ENCODE data around the gene NUMB. TPM values are rescaled to one million over a fixed set of nuclear protein-coding genes. Genes with fewer than 3 reads are reported as not detected.

NUMB gene
- total and polyA plus RNA-seq, 2 of the 13 experiments (the other 11 are each of a cell fraction or from before 2014, with no cell fraction given) = 20.3 to 71.1 TPM

DNA sequence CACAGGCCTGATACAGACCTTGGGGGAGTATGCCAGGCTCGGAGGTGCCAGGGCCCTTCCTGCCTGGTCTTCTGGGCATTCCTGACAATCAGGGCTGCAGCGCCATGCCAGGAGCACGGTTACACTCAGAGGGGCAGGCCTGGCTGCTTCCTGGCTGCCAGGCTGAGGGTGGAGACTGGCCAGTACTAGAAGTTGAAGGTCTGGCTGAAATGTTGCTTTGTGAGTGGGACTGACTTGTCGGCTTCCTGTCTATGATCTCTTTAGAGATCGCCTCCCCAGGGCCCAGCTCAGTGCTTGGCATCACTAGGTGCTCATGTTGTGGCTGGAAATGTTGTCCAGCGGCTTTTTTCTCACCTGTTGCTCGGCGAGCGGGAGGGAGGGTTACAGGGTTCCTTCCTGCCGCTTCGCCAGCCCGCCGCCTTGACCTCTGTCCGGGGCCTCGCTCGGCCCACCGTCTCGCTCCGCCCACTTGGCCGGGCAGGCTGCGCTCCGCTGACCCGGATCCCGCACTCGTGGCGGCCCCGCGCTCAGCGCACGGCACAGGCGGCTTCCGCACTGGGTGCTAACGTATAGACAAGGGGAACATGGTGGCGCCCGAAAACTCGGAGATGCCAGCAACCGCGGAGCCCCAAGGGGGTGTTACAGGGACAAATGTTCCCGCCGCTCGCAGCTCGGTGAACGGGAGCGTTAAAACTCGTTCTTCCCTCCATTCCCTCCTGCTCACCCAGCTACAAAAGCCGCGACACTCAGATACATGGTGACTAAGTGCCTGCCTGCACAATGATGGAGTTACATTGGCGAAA lies 188.4 kb downstream of the NUMB start (continued):
- TF ChIP-seq, protein P1, sequence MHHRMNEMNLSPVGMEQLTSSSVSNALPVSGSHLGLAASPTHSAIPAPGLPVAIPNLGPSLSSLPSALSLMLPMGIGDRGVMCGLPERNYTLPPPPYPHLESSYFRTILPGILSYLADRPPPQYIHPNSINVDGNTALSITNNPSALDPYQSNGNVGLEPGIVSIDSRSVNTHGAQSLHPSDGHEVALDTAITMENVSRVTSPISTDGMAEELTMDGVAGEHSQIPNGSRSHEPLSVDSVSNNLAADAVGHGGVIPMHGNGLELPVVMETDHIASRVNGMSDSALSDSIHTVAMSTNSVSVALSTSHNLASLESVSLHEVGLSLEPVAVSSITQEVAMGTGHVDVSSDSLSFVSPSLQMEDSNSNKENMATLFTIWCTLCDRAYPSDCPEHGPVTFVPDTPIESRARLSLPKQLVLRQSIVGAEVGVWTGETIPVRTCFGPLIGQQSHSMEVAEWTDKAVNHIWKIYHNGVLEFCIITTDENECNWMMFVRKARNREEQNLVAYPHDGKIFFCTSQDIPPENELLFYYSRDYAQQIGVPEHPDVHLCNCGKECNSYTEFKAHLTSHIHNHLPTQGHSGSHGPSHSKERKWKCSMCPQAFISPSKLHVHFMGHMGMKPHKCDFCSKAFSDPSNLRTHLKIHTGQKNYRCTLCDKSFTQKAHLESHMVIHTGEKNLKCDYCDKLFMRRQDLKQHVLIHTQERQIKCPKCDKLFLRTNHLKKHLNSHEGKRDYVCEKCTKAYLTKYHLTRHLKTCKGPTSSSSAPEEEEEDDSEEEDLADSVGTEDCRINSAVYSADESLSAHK (CRISPR knock-in tag; IDR thresholded peaks at IDR 0.05; ENCODE audit: borderline replicate concordance) = no peak
- no peak for TF ChIP-seq ZNF484 (CRISPR knock-in tag; IDR thresholded peaks at IDR 0.05; ENCODE audit: borderline replicate concordance, low read depth)
- TF ChIP-seq, protein P2, sequence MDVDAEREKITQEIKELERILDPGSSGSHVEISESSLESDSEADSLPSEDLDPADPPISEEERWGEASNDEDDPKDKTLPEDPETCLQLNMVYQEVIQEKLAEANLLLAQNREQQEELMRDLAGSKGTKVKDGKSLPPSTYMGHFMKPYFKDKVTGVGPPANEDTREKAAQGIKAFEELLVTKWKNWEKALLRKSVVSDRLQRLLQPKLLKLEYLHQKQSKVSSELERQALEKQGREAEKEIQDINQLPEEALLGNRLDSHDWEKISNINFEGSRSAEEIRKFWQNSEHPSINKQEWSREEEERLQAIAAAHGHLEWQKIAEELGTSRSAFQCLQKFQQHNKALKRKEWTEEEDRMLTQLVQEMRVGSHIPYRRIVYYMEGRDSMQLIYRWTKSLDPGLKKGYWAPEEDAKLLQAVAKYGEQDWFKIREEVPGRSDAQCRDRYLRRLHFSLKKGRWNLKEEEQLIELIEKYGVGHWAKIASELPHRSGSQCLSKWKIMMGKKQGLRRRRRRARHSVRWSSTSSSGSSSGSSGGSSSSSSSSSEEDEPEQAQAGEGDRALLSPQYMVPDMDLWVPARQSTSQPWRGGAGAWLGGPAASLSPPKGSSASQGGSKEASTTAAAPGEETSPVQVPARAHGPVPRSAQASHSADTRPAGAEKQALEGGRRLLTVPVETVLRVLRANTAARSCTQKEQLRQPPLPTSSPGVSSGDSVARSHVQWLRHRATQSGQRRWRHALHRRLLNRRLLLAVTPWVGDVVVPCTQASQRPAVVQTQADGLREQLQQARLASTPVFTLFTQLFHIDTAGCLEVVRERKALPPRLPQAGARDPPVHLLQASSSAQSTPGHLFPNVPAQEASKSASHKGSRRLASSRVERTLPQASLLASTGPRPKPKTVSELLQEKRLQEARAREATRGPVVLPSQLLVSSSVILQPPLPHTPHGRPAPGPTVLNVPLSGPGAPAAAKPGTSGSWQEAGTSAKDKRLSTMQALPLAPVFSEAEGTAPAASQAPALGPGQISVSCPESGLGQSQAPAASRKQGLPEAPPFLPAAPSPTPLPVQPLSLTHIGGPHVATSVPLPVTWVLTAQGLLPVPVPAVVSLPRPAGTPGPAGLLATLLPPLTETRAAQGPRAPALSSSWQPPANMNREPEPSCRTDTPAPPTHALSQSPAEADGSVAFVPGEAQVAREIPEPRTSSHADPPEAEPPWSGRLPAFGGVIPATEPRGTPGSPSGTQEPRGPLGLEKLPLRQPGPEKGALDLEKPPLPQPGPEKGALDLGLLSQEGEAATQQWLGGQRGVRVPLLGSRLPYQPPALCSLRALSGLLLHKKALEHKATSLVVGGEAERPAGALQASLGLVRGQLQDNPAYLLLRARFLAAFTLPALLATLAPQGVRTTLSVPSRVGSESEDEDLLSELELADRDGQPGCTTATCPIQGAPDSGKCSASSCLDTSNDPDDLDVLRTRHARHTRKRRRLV (CRISPR knock-in tag; IDR thresholded peaks at IDR 0.05) = no peak
- TF ChIP-seq TCF7L2 (IDR thresholded peaks at IDR 0.05; ENCODE audit: low read depth, low read length) = no peak
- TF ChIP-seq BHLHE40 (IDR thresholded peaks at IDR 0.05; ENCODE audit: low read length) = no peak
- TF ChIP-seq, protein P3, sequence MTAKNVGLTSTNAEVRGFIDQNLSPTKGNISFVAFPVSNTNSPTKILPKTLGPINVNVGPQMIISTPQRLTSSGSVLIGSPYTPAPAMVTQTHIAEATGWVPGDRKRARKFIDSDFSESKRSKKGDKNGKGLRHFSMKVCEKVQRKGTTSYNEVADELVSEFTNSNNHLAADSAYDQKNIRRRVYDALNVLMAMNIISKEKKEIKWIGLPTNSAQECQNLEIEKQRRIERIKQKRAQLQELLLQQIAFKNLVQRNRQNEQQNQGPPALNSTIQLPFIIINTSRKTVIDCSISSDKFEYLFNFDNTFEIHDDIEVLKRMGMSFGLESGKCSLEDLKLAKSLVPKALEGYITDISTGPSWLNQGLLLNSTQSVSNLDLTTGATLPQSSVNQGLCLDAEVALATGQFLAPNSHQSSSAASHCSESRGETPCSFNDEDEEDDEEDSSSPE (CRISPR knock-in tag; IDR thresholded peaks at IDR 0.05) = peak; percentile 21; the same call in 1 of the 2 replicates
- TF ChIP-seq, protein P4, sequence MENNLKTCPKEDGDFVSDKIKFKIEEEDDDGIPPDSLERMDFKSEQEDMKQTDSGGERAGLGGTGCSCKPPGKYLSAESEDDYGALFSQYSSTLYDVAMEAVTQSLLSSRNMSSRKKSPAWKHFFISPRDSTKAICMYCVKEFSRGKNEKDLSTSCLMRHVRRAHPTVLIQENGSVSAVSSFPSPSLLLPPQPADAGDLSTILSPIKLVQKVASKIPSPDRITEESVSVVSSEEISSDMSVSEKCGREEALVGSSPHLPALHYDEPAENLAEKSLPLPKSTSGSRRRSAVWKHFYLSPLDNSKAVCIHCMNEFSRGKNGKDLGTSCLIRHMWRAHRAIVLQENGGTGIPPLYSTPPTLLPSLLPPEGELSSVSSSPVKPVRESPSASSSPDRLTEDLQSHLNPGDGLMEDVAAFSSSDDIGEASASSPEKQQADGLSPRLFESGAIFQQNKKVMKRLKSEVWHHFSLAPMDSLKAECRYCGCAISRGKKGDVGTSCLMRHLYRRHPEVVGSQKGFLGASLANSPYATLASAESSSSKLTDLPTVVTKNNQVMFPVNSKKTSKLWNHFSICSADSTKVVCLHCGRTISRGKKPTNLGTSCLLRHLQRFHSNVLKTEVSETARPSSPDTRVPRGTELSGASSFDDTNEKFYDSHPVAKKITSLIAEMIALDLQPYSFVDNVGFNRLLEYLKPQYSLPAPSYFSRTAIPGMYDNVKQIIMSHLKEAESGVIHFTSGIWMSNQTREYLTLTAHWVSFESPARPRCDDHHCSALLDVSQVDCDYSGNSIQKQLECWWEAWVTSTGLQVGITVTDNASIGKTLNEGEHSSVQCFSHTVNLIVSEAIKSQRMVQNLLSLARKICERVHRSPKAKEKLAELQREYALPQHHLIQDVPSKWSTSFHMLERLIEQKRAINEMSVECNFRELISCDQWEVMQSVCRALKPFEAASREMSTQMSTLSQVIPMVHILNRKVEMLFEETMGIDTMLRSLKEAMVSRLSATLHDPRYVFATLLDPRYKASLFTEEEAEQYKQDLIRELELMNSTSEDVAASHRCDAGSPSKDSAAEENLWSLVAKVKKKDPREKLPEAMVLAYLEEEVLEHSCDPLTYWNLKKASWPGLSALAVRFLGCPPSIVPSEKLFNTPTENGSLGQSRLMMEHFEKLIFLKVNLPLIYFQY (CRISPR knock-in tag; IDR thresholded peaks at IDR 0.05; ENCODE audit: borderline replicate concordance) = no peak
- no peak for TF ChIP-seq ZNF343 (CRISPR knock-in tag; IDR thresholded peaks at IDR 0.05)
- no peak for TF ChIP-seq TBX3 (IDR thresholded peaks at IDR 0.05; ENCODE audit: borderline replicate concordance)
- no peak for TF ChIP-seq ZNF605 (CRISPR knock-in tag; IDR thresholded peaks at IDR 0.05)
- TF ChIP-seq ZC3H4 (CRISPR knock-in tag; IDR thresholded peaks at IDR 0.05; ENCODE audit: borderline replicate concordance) = no peak
- no peak for TF ChIP-seq ZNF777 (CRISPR knock-in tag; IDR thresholded peaks at IDR 0.05)
- no peak for TF ChIP-seq ISL2 (CRISPR knock-in tag; IDR thresholded peaks at IDR 0.05)
- TF ChIP-seq, protein P5, sequence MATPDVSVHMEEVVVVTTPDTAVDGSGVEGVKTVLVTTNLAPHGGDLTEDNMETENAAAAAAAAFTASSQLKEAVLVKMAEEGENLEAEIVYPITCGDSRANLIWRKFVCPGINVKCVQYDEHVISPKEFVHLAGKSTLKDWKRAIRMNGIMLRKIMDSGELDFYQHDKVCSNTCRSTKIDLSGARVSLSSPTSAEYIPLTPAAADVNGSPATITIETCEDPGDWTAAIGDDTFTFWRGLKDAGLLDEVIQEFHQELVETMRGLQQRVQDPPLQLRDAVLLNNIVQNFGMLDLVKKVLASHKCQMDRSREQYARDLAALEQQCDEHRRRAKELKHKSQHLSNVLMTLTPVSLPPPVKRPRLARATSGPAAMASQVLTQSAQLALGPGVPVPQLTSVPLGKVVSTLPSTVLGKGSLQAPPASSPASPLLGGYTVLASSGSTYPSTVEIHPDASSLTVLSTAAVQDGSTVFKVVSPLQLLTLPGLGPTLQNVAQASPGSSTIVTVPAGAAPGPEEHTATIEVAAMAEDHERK (CRISPR knock-in tag; IDR thresholded peaks at IDR 0.05; ENCODE audit: low read depth) = no peak
